Progenitor cell of endocrine pancreas (in vitro differentiated cells): ENCODE results near the gene TGM6. TPM values are rescaled to one million over a fixed set of nuclear protein-coding genes. Genes with fewer than 3 reads are reported as not detected.

Experiments
- DNase-seq: peaks from one replicate; pipeline ENCODE4 v3.0.0; 2021; ENCODE audit warnings: low spot score; ENCODE audit not compliant: unreplicated experiment
- H3K27ac Mint-ChIP-seq: 2 replicates; pipeline ENCODE4 v1.8.0; 2021; ENCODE audit warnings: mild to moderate bottlenecking, moderate library complexity, mixed read lengths
- H3K27me3 Mint-ChIP-seq: 2 replicates; pipeline ENCODE4 v1.8.0; 2021; ENCODE audit warnings: mixed read lengths
- H3K36me3 Mint-ChIP-seq: 2 replicates; pipeline ENCODE4 v1.8.0; 2022; ENCODE audit warnings: mixed read lengths; ENCODE audit not compliant: insufficient read depth
- H3K4me1 Mint-ChIP-seq: 2 replicates; pipeline ENCODE4 v1.8.0; 2021; ENCODE audit warnings: low read depth, mixed read lengths
- H3K4me3 Mint-ChIP-seq: 2 replicates; pipeline ENCODE4 v1.8.0; 2021; ENCODE audit warnings: low read depth, mild to moderate bottlenecking, moderate library complexity, mixed read lengths
- H3K9me3 Mint-ChIP-seq: 2 replicates; pipeline ENCODE4 v1.8.0; 2021; ENCODE audit warnings: low read depth, mixed read lengths
- CTCF ChIP-seq: fragments of 200-600 bp; sonication (generic); IDR thresholded peaks from one replicate; pipeline ENCODE4 v1.5.0; 2021; ENCODE audit warnings: antibody characterized with exemption, mild to moderate bottlenecking; ENCODE audit not compliant: unreplicated experiment
- total RNA-seq: library from RNA; stranded (reverse); gene quantifications from 2 replicates; pipeline ENCODE4 v1.2.1, GENCODE V29; 2021

Gene TGM6
- total RNA-seq, 1 donor from 2014 or later, result not detected

GRCh38 chr20:2386516-2387179 lies 5.9 kb downstream of the TGM6 start:
- no peak overlapping the region for H3K27ac Mint-ChIP-seq
- TF ChIP-seq CTCF, result no peak
- no peaks in the 10 kb centered on the region for H3K36me3 Mint-ChIP-seq
- peaks cover 27% of the 10 kb centered on the region for H3K27me3 Mint-ChIP-seq
- no peak overlapping the region for H3K4me3 Mint-ChIP-seq
- DNase-seq, result no peak
- no peaks in the 10 kb centered on the region for H3K4me1 Mint-ChIP-seq
- no peaks in the 10 kb centered on the region for H3K9me3 Mint-ChIP-seq

GRCh38 chr20:2387180-2387577 lies 6.5 kb downstream of the TGM6 start:
- H3K27me3 Mint-ChIP-seq, result peaks cover 33% of the 10 kb centered on the region
- H3K4me1 Mint-ChIP-seq, result no peaks in the 10 kb centered on the region
- DNase-seq, result peak; percentile 46
- H3K9me3 Mint-ChIP-seq, result no peaks in the 10 kb centered on the region
- no peak overlapping the region for H3K4me3 Mint-ChIP-seq
- H3K27ac Mint-ChIP-seq, result no peak overlapping the region
- no peaks in the 10 kb centered on the region for H3K36me3 Mint-ChIP-seq
- TF ChIP-seq CTCF, result peak; percentile 60

- no peak for TF ChIP-seq CTCF
- Mint-ChIP-seq H3K9me3 (no peaks in the 10 kb centered on the region), H3K36me3 (no peaks in the 10 kb centered on the region), H3K27ac (no peak overlapping the region), H3K4me3 (no peak overlapping the region), H3K4me1 (no peaks in the 10 kb centered on the region), H3K27me3 (peaks cover 35% of the 10 kb centered on the region)
- DNase-seq, result no peak
Measured at GRCh38 chr20:2387580-2387979, 6.9 kb downstream of the TGM6 start.

GRCh38 chr20:2390951-2391675 lies 10.4 kb downstream of the TGM6 start:
- Mint-ChIP-seq H3K27ac (no peak overlapping the region), H3K9me3 (no peaks in the 10 kb centered on the region), H3K36me3 (no peaks in the 10 kb centered on the region), H3K4me1 (no peaks in the 10 kb centered on the region), H3K27me3 (peaks cover 27% of the 10 kb centered on the region), H3K4me3 (no peak overlapping the region)
- no peak for DNase-seq
- TF ChIP-seq CTCF, result no peak

GRCh38 chr20:2394411-2395055 lies 13.8 kb downstream of the TGM6 start:
- Mint-ChIP-seq H3K4me3 (no peak overlapping the region), H3K27me3 (peaks cover 21% of the 10 kb centered on the region), H3K9me3 (no peaks in the 10 kb centered on the region), H3K27ac (no peak overlapping the region), H3K4me1 (no peaks in the 10 kb centered on the region), H3K36me3 (no peaks in the 10 kb centered on the region)
- TF ChIP-seq CTCF, result no peak
- no peak for DNase-seq
